ENCODE measurements around the gene UBAC1.

GRCh38 chr9:136010176-136010575 lies 49.0 kb upstream of the UBAC1 start:
- TF ChIP-seq HDGF (IDR thresholded peaks at IDR 0.05) (no peak), STAT3 (IDR thresholded peaks at IDR 0.05; ENCODE audit: low read depth, low read length) (no peak), CEBPB (IDR thresholded peaks at IDR 0.05; ENCODE audit: borderline replicate concordance in 1 of 2, low read depth in 2 of 2, low read length in 2 of 2) (no peak), SMAD1 (IDR thresholded peaks at IDR 0.05; ENCODE audit: low read depth, partially characterized antibody) (no peak)
